HepG2 (cell line): ENCODE data around the gene IGF2BP3. TPM values are rescaled to one million over a fixed set of nuclear protein-coding genes. Genes with fewer than 3 reads are reported as not detected.

Experiments used
- AKAP8 ChIP-seq: sonication (generic); formaldehyde crosslinking; IDR thresholded peaks from 2 replicates; pipeline ENCODE4 v1.5.1; 2020; ENCODE audit warnings: mild to moderate bottlenecking, missing genetic modification reagents
- ASH2L ChIP-seq: fragments of 300-600, 200-600 bp; sonication (generic); IDR thresholded peaks from 2 replicates; pipeline ENCODE4 v1.7.0; 2017; ENCODE audit warnings: low read depth, mild to moderate bottlenecking, moderate library complexity, mixed read lengths, low read length; ENCODE audit not compliant: insufficient read length
- ATF7 ChIP-seq, 2 experiments: fragments of 450-650 bp in 1 of 2; sonication (generic) in 1 of 2; formaldehyde crosslinking in 1 of 2; IDR thresholded peaks; 2 replicates each; pipeline versions ENCODE4 v1.4.0 to v1.6.1; 2016 to 2020; ENCODE audit warnings: antibody characterized with exemption in 1 of 2, mild to moderate bottlenecking in 1 of 2, missing genetic modification reagents in 1 of 2
- EZH2 ChIP-seq: conservative IDR thresholded peaks from 2 replicates; pipeline ENCODE4 v1.6.1; 2012; ENCODE audit warnings: mild to moderate bottlenecking, low read depth, low read length, moderate library complexity
- MAZ ChIP-seq, 2 experiments: sonication (generic) in 1 of 2; formaldehyde crosslinking in 1 of 2; IDR thresholded peaks; 2 replicates each; pipeline versions ENCODE4 v1.5.0 to v1.6.1; 2012 to 2020; ENCODE audit warnings: low read depth in 2 of 2, mild to moderate bottlenecking in 2 of 2, borderline replicate concordance in 1 of 2, improper control_type of control experiment in 1 of 2, low read length in 1 of 2, missing genetic modification reagents in 1 of 2, moderate library complexity in 1 of 2
- PHF5A ChIP-seq: IDR thresholded peaks from one replicate; pipeline ENCODE4 v1.6.1; 2018; ENCODE audit warnings: low read depth, missing genetic modification reagents; ENCODE audit not compliant: unreplicated experiment
- PRPF4 ChIP-seq: fragments of 200-400 bp; formaldehyde crosslinking; IDR thresholded peaks from 2 replicates; pipeline ENCODE4 v1.6.1; 2016; ENCODE audit warnings: low read length, low read depth; ENCODE audit not compliant: poor library complexity, severe bottlenecking
- SRY ChIP-seq: sonication (generic); formaldehyde crosslinking; IDR thresholded peaks from 2 replicates; pipeline ENCODE4 v1.8.0; 2022; ENCODE audit warnings: mild to moderate bottlenecking, missing genetic modification reagents
- TAF15 ChIP-seq: fragments of 200-400 bp; formaldehyde crosslinking; IDR thresholded peaks from one replicate; pipeline ENCODE4 v1.6.1; 2018; ENCODE audit warnings: mild to moderate bottlenecking, low read depth, low read length; ENCODE audit not compliant: poor library complexity, severe bottlenecking
- ZC3H4 ChIP-seq: sonication (generic); formaldehyde crosslinking; IDR thresholded peaks from 2 replicates; pipeline ENCODE4 v1.4.0; 2020; ENCODE audit warnings: missing genetic modification reagents, borderline replicate concordance
- ZNF234 ChIP-seq: sonication (generic); formaldehyde crosslinking; conservative IDR thresholded peaks from 2 replicates; pipeline ENCODE4 v1.5.1; 2020; ENCODE audit warnings: mild to moderate bottlenecking, missing genetic modification reagents
- ZNF260 ChIP-seq: sonication (generic); formaldehyde crosslinking; IDR thresholded peaks from 2 replicates; pipeline ENCODE4 v1.4.0; 2020; ENCODE audit warnings: missing genetic modification reagents, low read depth, mild to moderate bottlenecking, borderline replicate concordance
- ZSCAN30 ChIP-seq: sonication (generic); formaldehyde crosslinking; IDR thresholded peaks from 2 replicates; pipeline ENCODE4 v1.5.0; 2020; ENCODE audit warnings: mild to moderate bottlenecking, missing genetic modification reagents
- polyA plus RNA-seq, 8 experiments: library from polyadenylated mRNA; depleted of rRNA in 3 of 8; stranded (reverse) in 7 of 8; unstranded in 1 of 8; fragments of >200 nt; fragmentation: Illumina TruSeq in 4 of 8; extraction: Trizol in 4 of 8; gene quantifications; 2 replicates each; pipeline versions ENCODE4 v1.2.1 to v1.2.3, GENCODE V29; 2011 to 2016; ENCODE audit warnings: low read depth in 4 of 8, missing spikeins in 1 of 8, mixed read lengths in 1 of 8; ENCODE audit not compliant: insufficient read depth in 1 of 8
- total RNA-seq, 5 experiments: library from RNA; depleted of rRNA; stranded (reverse); fragments of >200 nt; fragmentation: Illumina TruSeq; extraction: Trizol; gene quantifications; 2 replicates each; pipeline ENCODE4 v1.2.3, GENCODE V29; 2016; ENCODE audit warnings: low read depth in 1 of 5
- TF ChIP-seq, protein P1 (sequence below): sonication (generic); formaldehyde crosslinking; IDR thresholded peaks from 2 replicates; pipeline ENCODE4 v1.4.0; 2020; ENCODE audit warnings: missing genetic modification reagents, borderline replicate concordance
- TF ChIP-seq, protein P2 (sequence below): sonication (generic); formaldehyde crosslinking; IDR thresholded peaks from 2 replicates; pipeline ENCODE4 v1.4.0; 2020; ENCODE audit warnings: missing genetic modification reagents
- TF ChIP-seq, protein P3 (sequence below): sonication (generic); formaldehyde crosslinking; IDR thresholded peaks from 2 replicates; pipeline ENCODE4 v1.4.0; 2020; ENCODE audit warnings: missing genetic modification reagents, borderline replicate concordance

Gene IGF2BP3
- total and polyA plus RNA-seq, 2 of the 13 experiments (the other 11 are each of a cell fraction or from before 2014, with no cell fraction given), result 37.7 to 39.5 TPM

DNA sequence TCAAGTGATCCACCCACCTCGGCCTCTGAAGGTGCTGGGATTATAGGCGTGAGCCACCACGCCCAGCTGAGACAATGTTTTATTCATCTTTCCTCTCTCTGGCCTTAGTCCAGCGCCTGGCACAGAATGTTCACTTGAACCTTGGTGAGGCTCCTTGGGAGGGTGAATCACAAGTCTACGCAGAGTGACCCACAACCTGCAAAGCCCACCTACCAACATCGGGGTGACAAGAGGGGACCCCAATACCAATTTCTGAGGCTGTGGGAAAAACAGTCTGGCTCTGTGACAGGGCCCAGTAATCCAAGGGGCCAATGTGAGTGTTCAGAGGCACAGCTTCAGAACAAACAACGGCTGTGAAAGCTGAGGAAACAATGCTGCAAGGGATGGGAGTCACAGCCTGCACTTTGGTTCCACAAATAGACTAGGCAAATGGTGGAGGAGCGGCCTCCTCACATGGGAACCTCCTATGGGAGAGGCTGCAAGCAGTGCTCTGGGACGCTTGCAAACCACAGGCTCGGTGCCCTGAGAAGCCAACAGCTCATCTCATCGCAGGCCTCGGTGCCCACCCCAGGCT lies 176.7 kb downstream of the IGF2BP3 start (continued):
- no peak for TF ChIP-seq ZC3H4 (CRISPR knock-in tag)
- TF ChIP-seq, protein P1, sequence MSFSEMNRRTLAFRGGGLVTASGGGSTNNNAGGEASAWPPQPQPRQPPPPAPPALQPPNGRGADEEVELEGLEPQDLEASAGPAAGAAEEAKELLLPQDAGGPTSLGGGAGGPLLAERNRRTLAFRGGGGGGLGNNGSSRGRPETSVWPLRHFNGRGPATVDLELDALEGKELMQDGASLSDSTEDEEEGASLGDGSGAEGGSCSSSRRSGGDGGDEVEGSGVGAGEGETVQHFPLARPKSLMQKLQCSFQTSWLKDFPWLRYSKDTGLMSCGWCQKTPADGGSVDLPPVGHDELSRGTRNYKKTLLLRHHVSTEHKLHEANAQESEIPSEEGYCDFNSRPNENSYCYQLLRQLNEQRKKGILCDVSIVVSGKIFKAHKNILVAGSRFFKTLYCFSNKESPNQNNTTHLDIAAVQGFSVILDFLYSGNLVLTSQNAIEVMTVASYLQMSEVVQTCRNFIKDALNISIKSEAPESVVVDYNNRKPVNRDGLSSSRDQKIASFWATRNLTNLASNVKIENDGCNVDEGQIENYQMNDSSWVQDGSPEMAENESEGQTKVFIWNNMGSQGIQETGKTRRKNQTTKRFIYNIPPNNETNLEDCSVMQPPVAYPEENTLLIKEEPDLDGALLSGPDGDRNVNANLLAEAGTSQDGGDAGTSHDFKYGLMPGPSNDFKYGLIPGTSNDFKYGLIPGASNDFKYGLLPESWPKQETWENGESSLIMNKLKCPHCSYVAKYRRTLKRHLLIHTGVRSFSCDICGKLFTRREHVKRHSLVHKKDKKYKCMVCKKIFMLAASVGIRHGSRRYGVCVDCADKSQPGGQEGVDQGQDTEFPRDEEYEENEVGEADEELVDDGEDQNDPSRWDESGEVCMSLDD (CRISPR knock-in tag), result peak; percentile 98
- TF ChIP-seq PRPF4, result no peak
- TF ChIP-seq SRY (CRISPR knock-in tag), result peak; percentile 40; the same call in 1 of the 2 replicates
- no peak; the same call in 1 of the 2 replicates for TF ChIP-seq AKAP8
- peak; percentile 57 for TF ChIP-seq ASH2L
- no peak for TF ChIP-seq TAF15
- TF ChIP-seq ZNF234 (CRISPR knock-in tag), result no peak
- no peak for TF ChIP-seq EZH2
- TF ChIP-seq, protein P2, sequence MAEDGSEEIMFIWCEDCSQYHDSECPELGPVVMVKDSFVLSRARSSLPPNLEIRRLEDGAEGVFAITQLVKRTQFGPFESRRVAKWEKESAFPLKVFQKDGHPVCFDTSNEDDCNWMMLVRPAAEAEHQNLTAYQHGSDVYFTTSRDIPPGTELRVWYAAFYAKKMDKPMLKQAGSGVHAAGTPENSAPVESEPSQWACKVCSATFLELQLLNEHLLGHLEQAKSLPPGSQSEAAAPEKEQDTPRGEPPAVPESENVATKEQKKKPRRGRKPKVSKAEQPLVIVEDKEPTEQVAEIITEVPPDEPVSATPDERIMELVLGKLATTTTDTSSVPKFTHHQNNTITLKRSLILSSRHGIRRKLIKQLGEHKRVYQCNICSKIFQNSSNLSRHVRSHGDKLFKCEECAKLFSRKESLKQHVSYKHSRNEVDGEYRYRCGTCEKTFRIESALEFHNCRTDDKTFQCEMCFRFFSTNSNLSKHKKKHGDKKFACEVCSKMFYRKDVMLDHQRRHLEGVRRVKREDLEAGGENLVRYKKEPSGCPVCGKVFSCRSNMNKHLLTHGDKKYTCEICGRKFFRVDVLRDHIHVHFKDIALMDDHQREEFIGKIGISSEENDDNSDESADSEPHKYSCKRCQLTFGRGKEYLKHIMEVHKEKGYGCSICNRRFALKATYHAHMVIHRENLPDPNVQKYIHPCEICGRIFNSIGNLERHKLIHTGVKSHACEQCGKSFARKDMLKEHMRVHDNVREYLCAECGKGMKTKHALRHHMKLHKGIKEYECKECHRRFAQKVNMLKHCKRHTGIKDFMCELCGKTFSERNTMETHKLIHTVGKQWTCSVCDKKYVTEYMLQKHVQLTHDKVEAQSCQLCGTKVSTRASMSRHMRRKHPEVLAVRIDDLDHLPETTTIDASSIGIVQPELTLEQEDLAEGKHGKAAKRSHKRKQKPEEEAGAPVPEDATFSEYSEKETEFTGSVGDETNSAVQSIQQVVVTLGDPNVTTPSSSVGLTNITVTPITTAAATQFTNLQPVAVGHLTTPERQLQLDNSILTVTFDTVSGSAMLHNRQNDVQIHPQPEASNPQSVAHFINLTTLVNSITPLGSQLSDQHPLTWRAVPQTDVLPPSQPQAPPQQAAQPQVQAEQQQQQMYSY, result no peak
- TF ChIP-seq, protein P3, sequence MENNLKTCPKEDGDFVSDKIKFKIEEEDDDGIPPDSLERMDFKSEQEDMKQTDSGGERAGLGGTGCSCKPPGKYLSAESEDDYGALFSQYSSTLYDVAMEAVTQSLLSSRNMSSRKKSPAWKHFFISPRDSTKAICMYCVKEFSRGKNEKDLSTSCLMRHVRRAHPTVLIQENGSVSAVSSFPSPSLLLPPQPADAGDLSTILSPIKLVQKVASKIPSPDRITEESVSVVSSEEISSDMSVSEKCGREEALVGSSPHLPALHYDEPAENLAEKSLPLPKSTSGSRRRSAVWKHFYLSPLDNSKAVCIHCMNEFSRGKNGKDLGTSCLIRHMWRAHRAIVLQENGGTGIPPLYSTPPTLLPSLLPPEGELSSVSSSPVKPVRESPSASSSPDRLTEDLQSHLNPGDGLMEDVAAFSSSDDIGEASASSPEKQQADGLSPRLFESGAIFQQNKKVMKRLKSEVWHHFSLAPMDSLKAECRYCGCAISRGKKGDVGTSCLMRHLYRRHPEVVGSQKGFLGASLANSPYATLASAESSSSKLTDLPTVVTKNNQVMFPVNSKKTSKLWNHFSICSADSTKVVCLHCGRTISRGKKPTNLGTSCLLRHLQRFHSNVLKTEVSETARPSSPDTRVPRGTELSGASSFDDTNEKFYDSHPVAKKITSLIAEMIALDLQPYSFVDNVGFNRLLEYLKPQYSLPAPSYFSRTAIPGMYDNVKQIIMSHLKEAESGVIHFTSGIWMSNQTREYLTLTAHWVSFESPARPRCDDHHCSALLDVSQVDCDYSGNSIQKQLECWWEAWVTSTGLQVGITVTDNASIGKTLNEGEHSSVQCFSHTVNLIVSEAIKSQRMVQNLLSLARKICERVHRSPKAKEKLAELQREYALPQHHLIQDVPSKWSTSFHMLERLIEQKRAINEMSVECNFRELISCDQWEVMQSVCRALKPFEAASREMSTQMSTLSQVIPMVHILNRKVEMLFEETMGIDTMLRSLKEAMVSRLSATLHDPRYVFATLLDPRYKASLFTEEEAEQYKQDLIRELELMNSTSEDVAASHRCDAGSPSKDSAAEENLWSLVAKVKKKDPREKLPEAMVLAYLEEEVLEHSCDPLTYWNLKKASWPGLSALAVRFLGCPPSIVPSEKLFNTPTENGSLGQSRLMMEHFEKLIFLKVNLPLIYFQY (CRISPR knock-in tag), result no peak
- TF ChIP-seq ZNF260 (CRISPR knock-in tag), result no peak
- TF ChIP-seq MAZ (IDR thresholded peaks at IDR 0.05; ENCODE audit: borderline replicate concordance, low read depth, low read length), result peak; percentile 11; the same call in 1 of the 2 replicates
- TF ChIP-seq MAZ (CRISPR knock-in tag; IDR thresholded peaks at IDR 0.05; ENCODE audit: low read depth), result peak; percentile 68; the same call in 1 of the 2 replicates
- no peak for TF ChIP-seq ZSCAN30 (CRISPR knock-in tag)
- TF ChIP-seq PHF5A (CRISPR knock-in tag), result no peak
- no peak for TF ChIP-seq ATF7 (IDR thresholded peaks at IDR 0.05)
- 0 out of 2 replicates have a peak, but pooled peaks have one; percentile 33 for TF ChIP-seq ATF7 (CRISPR knock-in tag; IDR thresholded peaks at IDR 0.05)
